WTC11 (cell line): ENCODE results near the gene PAM16. TPM values are rescaled to one million over a fixed set of nuclear protein-coding genes. Genes with fewer than 3 reads are reported as not detected.

Experiments
- ATAC-seq: fragments of 200-7000 bp; cut with Tn5 transposase; 2 replicates; pipeline ENCODE4 v1.10.0; 2021; ENCODE audit warnings: mild to moderate bottlenecking, moderate library complexity
- CTCF ChIA-PET: fragments of 300-600 bp; sonication (Branson Sonifier 250); formaldehyde crosslinking; loops from one replicate; lab custom pipeline; 2021; ENCODE audit warnings: antibody characterized with exemption; lab: Charles Lee
- POLR2A ChIA-PET: fragments of 350-600 bp; sonication (Branson Sonifier 250); formaldehyde crosslinking; loops from one replicate; lab custom pipeline; 2021; ENCODE audit warnings: antibody characterized with exemption; lab: Charles Lee
- DNase-seq: peaks from one replicate; pipeline ENCODE4 v3.0.0; 2021; ENCODE audit warnings: low spot score
- H3K27ac Mint-ChIP-seq: 2 replicates; pipeline ENCODE4 v1.8.0; 2021; ENCODE audit warnings: mixed read lengths
- H3K27me3 Mint-ChIP-seq: 2 replicates; pipeline ENCODE4 v1.8.0; 2021; ENCODE audit warnings: low read depth, mild to moderate bottlenecking, moderate library complexity, mixed read lengths
- H3K36me3 Mint-ChIP-seq: 2 replicates; pipeline ENCODE4 v1.8.0; 2021; ENCODE audit warnings: mixed read lengths
- H3K4me1 Mint-ChIP-seq: 2 replicates; pipeline ENCODE4 v1.8.0; 2022; ENCODE audit warnings: mixed read lengths
- H3K4me3 Mint-ChIP-seq: 2 replicates; pipeline ENCODE4 v1.8.0; 2021; ENCODE audit warnings: mild to moderate bottlenecking, moderate library complexity, mixed read lengths
- H3K9me3 Mint-ChIP-seq: 2 replicates; pipeline ENCODE4 v1.8.0; 2021; ENCODE audit warnings: mixed read lengths
- ATF1 ChIP-seq: sonication (generic); formaldehyde crosslinking; IDR thresholded peaks from 2 replicates; pipeline ENCODE4 v1.8.1; 2023; ENCODE audit warnings: mild to moderate bottlenecking, moderate library complexity, missing genetic modification reagents
- CREB1 ChIP-seq: sonication (generic); formaldehyde crosslinking; IDR thresholded peaks from 2 replicates; pipeline ENCODE4 v1.8.0; 2023; ENCODE audit warnings: mild to moderate bottlenecking, missing genetic modification reagents
- CREM ChIP-seq: sonication (generic); formaldehyde crosslinking; IDR thresholded peaks from 2 replicates; pipeline ENCODE4 v1.8.1; 2022; ENCODE audit warnings: mild to moderate bottlenecking, missing genetic modification reagents, moderate library complexity
- EMX1 ChIP-seq: fragments of 250-450 bp; sonication (Bioruptor Pico); IDR thresholded peaks from 2 replicates; pipeline ENCODE4 v1.8.0; 2021; ENCODE audit warnings: mild to moderate bottlenecking
- IRF2 ChIP-seq: sonication (generic); formaldehyde crosslinking; IDR thresholded peaks from 2 replicates; pipeline ENCODE4 v1.8.0; 2022; ENCODE audit warnings: low read depth, missing genetic modification reagents, borderline replicate concordance
- JAZF1 ChIP-seq: fragments of 250-450 bp; sonication (Bioruptor Pico); IDR thresholded peaks from 2 replicates; pipeline ENCODE4 v1.9.0; 2021; ENCODE audit warnings: moderate library complexity, mild to moderate bottlenecking, inconsistent platforms
- KAT7 ChIP-seq: sonication (generic); formaldehyde crosslinking; IDR thresholded peaks from 2 replicates; pipeline ENCODE4 v1.8.1; 2023; ENCODE audit warnings: missing genetic modification reagents, mild to moderate bottlenecking, borderline replicate concordance
- SP1 ChIP-seq: sonication (generic); formaldehyde crosslinking; conservative IDR thresholded peaks from 2 replicates; pipeline ENCODE4 v1.8.1; 2022; ENCODE audit warnings: missing genetic modification reagents
- TCF7 ChIP-seq: sonication (generic); formaldehyde crosslinking; IDR thresholded peaks from 2 replicates; pipeline ENCODE4 v1.8.0; 2022; ENCODE audit warnings: mild to moderate bottlenecking, low read depth, missing genetic modification reagents, moderate library complexity
- TEAD4 ChIP-seq: sonication (generic); formaldehyde crosslinking; IDR thresholded peaks from 2 replicates; pipeline ENCODE4 v1.8.0; 2022; ENCODE audit warnings: mild to moderate bottlenecking, missing genetic modification reagents
- ZBTB21 ChIP-seq: sonication (generic); formaldehyde crosslinking; IDR thresholded peaks from 2 replicates; pipeline ENCODE4 v1.8.1; 2023; ENCODE audit warnings: mild to moderate bottlenecking, missing genetic modification reagents, borderline replicate concordance
- ZNF121 ChIP-seq: sonication (generic); formaldehyde crosslinking; IDR thresholded peaks from 2 replicates; pipeline ENCODE4 v1.8.0; 2023; ENCODE audit warnings: missing genetic modification reagents
- ZNF232 ChIP-seq: sonication (generic); formaldehyde crosslinking; IDR thresholded peaks from 2 replicates; pipeline ENCODE4 v1.8.0; 2022; ENCODE audit warnings: mild to moderate bottlenecking, missing genetic modification reagents
- ZNF396 ChIP-seq: fragments of 250-450 bp; sonication (Bioruptor Pico); IDR thresholded peaks from 2 replicates; pipeline ENCODE4 v1.8.0; 2021; ENCODE audit warnings: mild to moderate bottlenecking, moderate library complexity, borderline replicate concordance
- total RNA-seq: library from RNA; stranded (reverse); gene quantifications from 3 replicates; pipeline ENCODE4 v1.2.3, GENCODE V29; 2021
- TF ChIP-seq, protein P1 (sequence below): sonication (generic); formaldehyde crosslinking; IDR thresholded peaks from 2 replicates; pipeline ENCODE4 v1.8.0; 2022; ENCODE audit warnings: mild to moderate bottlenecking, missing genetic modification reagents
- TF ChIP-seq, protein P2 (sequence below): sonication (generic); formaldehyde crosslinking; IDR thresholded peaks from 2 replicates; pipeline ENCODE4 v1.8.1; 2022; ENCODE audit warnings: low read depth, missing genetic modification reagents, borderline replicate concordance
- TF ChIP-seq, protein P3 (sequence below): sonication (generic); formaldehyde crosslinking; IDR thresholded peaks from 2 replicates; pipeline ENCODE4 v1.8.1; 2023; ENCODE audit warnings: mild to moderate bottlenecking, missing genetic modification reagents, moderate library complexity
- TF ChIP-seq, protein P4 (sequence below): sonication (generic); formaldehyde crosslinking; IDR thresholded peaks from 2 replicates; pipeline ENCODE4 v1.8.0; 2023; ENCODE audit warnings: mild to moderate bottlenecking, missing genetic modification reagents
- TF ChIP-seq, protein P5 (sequence below): fragments of 250-450 bp; sonication (Bioruptor Pico); IDR thresholded peaks from 2 replicates; pipeline ENCODE4 v1.9.0; 2021; ENCODE audit warnings: moderate library complexity, mild to moderate bottlenecking, inconsistent platforms, borderline replicate concordance
- TF ChIP-seq, protein P6 (sequence below): fragments of 250-450 bp; sonication (Bioruptor Pico); IDR thresholded peaks from 2 replicates; pipeline ENCODE4 v1.9.0; 2021; ENCODE audit warnings: mild to moderate bottlenecking, borderline replicate concordance

PAM16 gene
- total RNA-seq, 1 experiment from 2014 or later, result 88.9 TPM

DNA sequence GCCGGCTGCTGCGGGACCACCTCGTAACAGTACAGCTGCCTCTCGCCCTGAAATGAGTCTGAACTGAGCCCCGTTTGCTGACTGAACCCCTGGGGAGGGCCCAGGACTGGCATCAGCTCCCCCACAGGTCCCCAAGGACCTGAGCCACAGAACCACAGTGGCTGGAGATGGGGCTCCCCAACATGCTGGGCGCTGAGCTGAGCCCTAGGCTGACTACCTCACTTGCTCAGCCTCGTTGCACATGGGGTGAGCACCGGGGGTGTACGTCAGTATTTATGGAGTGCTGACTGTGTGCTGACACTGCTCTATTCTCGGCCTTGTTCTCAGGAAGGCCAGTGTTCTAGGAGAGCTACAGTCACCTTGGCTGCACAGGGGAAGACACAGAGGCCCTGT is 13.9 kb upstream of the PAM16 start:
- DNase-seq (no peak), ATAC-seq (no peak)
- Mint-ChIP-seq H3K27me3 (no peaks in the 10 kb centered on the region), H3K9me3 (no peaks in the 10 kb centered on the region), H3K4me3 (no peak overlapping the region), H3K36me3 (no peaks in the 10 kb centered on the region), H3K4me1 (no peaks in the 10 kb centered on the region), H3K27ac (no peak overlapping the region)
- ChIA-PET POLR2A (interaction anchor here (1.1 kb wide), 1 partner anchor 38 kb away, joined by 3 read pairs; no protein-coding TSS in a partner anchor), CTCF (interaction anchor here (0.9 to 2.5 kb wide), 5 partner anchors 8 to 55 kb away, joined by 3 to 14 read pairs (median 3); no protein-coding TSS in a partner anchor)
- TF ChIP-seq, protein P1, sequence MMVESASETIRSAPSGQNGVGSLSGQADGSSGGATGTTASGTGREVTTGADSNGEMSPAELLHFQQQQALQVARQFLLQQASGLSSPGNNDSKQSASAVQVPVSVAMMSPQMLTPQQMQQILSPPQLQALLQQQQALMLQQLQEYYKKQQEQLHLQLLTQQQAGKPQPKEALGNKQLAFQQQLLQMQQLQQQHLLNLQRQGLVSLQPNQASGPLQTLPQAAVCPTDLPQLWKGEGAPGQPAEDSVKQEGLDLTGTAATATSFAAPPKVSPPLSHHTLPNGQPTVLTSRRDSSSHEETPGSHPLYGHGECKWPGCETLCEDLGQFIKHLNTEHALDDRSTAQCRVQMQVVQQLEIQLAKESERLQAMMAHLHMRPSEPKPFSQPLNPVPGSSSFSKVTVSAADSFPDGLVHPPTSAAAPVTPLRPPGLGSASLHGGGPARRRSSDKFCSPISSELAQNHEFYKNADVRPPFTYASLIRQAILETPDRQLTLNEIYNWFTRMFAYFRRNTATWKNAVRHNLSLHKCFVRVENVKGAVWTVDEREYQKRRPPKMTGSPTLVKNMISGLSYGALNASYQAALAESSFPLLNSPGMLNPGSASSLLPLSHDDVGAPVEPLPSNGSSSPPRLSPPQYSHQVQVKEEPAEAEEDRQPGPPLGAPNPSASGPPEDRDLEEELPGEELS, result no peak
- no peak for TF ChIP-seq SP1 (CRISPR knock-in tag)
- no peak for TF ChIP-seq ZNF232 (CRISPR knock-in tag)
- TF ChIP-seq, protein P2, sequence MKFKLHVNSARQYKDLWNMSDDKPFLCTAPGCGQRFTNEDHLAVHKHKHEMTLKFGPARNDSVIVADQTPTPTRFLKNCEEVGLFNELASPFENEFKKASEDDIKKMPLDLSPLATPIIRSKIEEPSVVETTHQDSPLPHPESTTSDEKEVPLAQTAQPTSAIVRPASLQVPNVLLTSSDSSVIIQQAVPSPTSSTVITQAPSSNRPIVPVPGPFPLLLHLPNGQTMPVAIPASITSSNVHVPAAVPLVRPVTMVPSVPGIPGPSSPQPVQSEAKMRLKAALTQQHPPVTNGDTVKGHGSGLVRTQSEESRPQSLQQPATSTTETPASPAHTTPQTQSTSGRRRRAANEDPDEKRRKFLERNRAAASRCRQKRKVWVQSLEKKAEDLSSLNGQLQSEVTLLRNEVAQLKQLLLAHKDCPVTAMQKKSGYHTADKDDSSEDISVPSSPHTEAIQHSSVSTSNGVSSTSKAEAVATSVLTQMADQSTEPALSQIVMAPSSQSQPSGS, result no peak
- TF ChIP-seq, protein P3, sequence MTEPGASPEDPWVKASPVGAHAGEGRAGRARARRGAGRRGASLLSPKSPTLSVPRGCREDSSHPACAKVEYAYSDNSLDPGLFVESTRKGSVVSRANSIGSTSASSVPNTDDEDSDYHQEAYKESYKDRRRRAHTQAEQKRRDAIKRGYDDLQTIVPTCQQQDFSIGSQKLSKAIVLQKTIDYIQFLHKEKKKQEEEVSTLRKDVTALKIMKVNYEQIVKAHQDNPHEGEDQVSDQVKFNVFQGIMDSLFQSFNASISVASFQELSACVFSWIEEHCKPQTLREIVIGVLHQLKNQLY (CRISPR knock-in tag), result no peak
- TF ChIP-seq JAZF1, result no peak
- TF ChIP-seq TCF7 (CRISPR knock-in tag), result no peak
- no peak for TF ChIP-seq ZNF121 (CRISPR knock-in tag)
- TF ChIP-seq ATF1, result no peak
- no peak for TF ChIP-seq ZNF396
- TF ChIP-seq IRF2, result no peak
- TF ChIP-seq, protein P4, sequence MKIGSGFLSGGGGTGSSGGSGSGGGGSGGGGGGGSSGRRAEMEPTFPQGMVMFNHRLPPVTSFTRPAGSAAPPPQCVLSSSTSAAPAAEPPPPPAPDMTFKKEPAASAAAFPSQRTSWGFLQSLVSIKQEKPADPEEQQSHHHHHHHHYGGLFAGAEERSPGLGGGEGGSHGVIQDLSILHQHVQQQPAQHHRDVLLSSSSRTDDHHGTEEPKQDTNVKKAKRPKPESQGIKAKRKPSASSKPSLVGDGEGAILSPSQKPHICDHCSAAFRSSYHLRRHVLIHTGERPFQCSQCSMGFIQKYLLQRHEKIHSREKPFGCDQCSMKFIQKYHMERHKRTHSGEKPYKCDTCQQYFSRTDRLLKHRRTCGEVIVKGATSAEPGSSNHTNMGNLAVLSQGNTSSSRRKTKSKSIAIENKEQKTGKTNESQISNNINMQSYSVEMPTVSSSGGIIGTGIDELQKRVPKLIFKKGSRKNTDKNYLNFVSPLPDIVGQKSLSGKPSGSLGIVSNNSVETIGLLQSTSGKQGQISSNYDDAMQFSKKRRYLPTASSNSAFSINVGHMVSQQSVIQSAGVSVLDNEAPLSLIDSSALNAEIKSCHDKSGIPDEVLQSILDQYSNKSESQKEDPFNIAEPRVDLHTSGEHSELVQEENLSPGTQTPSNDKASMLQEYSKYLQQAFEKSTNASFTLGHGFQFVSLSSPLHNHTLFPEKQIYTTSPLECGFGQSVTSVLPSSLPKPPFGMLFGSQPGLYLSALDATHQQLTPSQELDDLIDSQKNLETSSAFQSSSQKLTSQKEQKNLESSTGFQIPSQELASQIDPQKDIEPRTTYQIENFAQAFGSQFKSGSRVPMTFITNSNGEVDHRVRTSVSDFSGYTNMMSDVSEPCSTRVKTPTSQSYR (CRISPR knock-in tag), result no peak
- no peak for TF ChIP-seq CREB1 (CRISPR knock-in tag)
- TF ChIP-seq, protein P5, sequence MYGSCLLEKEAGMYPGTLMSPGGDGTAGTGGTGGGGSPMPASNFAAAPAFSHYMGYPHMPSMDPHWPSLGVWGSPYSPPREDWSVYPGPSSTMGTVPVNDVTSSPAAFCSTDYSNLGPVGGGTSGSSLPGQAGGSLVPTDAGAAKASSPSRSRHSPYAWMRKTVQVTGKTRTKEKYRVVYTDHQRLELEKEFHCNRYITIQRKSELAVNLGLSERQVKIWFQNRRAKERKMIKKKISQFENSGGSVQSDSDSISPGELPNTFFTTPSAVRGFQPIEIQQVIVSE (CRISPR knock-in tag), result no peak
- TF ChIP-seq, protein P6, sequence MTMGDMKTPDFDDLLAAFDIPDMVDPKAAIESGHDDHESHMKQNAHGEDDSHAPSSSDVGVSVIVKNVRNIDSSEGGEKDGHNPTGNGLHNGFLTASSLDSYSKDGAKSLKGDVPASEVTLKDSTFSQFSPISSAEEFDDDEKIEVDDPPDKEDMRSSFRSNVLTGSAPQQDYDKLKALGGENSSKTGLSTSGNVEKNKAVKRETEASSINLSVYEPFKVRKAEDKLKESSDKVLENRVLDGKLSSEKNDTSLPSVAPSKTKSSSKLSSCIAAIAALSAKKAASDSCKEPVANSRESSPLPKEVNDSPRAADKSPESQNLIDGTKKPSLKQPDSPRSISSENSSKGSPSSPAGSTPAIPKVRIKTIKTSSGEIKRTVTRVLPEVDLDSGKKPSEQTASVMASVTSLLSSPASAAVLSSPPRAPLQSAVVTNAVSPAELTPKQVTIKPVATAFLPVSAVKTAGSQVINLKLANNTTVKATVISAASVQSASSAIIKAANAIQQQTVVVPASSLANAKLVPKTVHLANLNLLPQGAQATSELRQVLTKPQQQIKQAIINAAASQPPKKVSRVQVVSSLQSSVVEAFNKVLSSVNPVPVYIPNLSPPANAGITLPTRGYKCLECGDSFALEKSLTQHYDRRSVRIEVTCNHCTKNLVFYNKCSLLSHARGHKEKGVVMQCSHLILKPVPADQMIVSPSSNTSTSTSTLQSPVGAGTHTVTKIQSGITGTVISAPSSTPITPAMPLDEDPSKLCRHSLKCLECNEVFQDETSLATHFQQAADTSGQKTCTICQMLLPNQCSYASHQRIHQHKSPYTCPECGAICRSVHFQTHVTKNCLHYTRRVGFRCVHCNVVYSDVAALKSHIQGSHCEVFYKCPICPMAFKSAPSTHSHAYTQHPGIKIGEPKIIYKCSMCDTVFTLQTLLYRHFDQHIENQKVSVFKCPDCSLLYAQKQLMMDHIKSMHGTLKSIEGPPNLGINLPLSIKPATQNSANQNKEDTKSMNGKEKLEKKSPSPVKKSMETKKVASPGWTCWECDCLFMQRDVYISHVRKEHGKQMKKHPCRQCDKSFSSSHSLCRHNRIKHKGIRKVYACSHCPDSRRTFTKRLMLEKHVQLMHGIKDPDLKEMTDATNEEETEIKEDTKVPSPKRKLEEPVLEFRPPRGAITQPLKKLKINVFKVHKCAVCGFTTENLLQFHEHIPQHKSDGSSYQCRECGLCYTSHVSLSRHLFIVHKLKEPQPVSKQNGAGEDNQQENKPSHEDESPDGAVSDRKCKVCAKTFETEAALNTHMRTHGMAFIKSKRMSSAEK (CRISPR knock-in tag), result no peak
- TF ChIP-seq CREM (CRISPR knock-in tag), result no peak
- TF ChIP-seq TEAD4 (CRISPR knock-in tag), result no peak
- no peak for TF ChIP-seq ZBTB21 (CRISPR knock-in tag)
- TF ChIP-seq EMX1 (CRISPR knock-in tag), result no peak
- no peak for TF ChIP-seq KAT7 (CRISPR knock-in tag)
